ENCODE measurements around the gene SIMC1.
"Not testable (repeated sequence)": the region's sequence is repeated elsewhere in the genome, so short reads cannot be mapped to it uniquely, and the experiment has no call there.

GRCh38 chr5:176238645-176239283 lies 540 bp downstream of the SIMC1 start:
- TF ChIP-seq SUZ12 (IDR thresholded peaks at IDR 0.05; ENCODE audit: extremely low read depth, insufficient read depth, insufficient read length); YY1 (IDR thresholded peaks at IDR 0.05; ENCODE audit: insufficient read depth, insufficient read length): not testable (repeated sequence)

Measured in NT2/D1 (cell line).